ENCODE data around the gene IMMP2L. TPM values are rescaled to one million over a fixed set of nuclear protein-coding genes. Genes with fewer than 3 reads are reported as not detected.

IMMP2L gene
- total RNA-seq, 2 experiments from 2014 or later, result 8.9 to 18.7 TPM

- no peaks in the 10 kb centered on the region for H3K4me1 ChIP-seq (ENCODE audit: insufficient read depth, low read length)
- H3K4me1 Mint-ChIP-seq (ENCODE audit: low read depth), result peaks cover 16% of the 10 kb centered on the region
- H3K9me3 ChIP-seq (ENCODE audit: control insufficient read depth in 1 of 2, insufficient read depth in 1 of 2, low read length in 2 of 2), result no peaks in the 10 kb centered on the region
- intact Hi-C loops (cut with DNase I, micrococcal nuclease), result no loop called here
- H3K4me3 Mint-ChIP-seq, result no peak overlapping the region
- ChIA-PET CTCF (interaction anchor here (0.8 to 1.3 kb wide), 2 partner anchors 9 to 10 kb away, joined by 3 read pairs; no protein-coding TSS in a partner anchor), POLR2A (no interaction called here)
- H3K36me3 ChIP-seq (ENCODE audit: insufficient read depth, low read length), result no peaks in the 10 kb centered on the region
- peaks cover 4% of the 10 kb centered on the region for H3K9me3 Mint-ChIP-seq
- no peak overlapping the region for H3K27ac Mint-ChIP-seq
- DNase-seq (no peak), ATAC-seq (ENCODE audit: poor library complexity) (no peak)
- peaks cover 4% of the 10 kb centered on the region for H3K36me3 Mint-ChIP-seq (ENCODE audit: low read depth)
- TF ChIP-seq, protein P1, sequence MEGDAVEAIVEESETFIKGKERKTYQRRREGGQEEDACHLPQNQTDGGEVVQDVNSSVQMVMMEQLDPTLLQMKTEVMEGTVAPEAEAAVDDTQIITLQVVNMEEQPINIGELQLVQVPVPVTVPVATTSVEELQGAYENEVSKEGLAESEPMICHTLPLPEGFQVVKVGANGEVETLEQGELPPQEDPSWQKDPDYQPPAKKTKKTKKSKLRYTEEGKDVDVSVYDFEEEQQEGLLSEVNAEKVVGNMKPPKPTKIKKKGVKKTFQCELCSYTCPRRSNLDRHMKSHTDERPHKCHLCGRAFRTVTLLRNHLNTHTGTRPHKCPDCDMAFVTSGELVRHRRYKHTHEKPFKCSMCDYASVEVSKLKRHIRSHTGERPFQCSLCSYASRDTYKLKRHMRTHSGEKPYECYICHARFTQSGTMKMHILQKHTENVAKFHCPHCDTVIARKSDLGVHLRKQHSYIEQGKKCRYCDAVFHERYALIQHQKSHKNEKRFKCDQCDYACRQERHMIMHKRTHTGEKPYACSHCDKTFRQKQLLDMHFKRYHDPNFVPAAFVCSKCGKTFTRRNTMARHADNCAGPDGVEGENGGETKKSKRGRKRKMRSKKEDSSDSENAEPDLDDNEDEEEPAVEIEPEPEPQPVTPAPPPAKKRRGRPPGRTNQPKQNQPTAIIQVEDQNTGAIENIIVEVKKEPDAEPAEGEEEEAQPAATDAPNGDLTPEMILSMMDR (IDR thresholded peaks at IDR 0.05), result no peak
- H3K27ac ChIP-seq (ENCODE audit: low read depth in 1 of 2, low read length in 2 of 2), result no peak overlapping the region
- H3K4me3 ChIP-seq (ENCODE audit: low read length), result no peak overlapping the region
- no peaks in the 10 kb centered on the region for H3K27me3 Mint-ChIP-seq
- no peaks in the 10 kb centered on the region for H3K27me3 ChIP-seq (ENCODE audit: control insufficient read depth in 1 of 2, insufficient read depth in 2 of 2, low read length in 2 of 2)
Measured at GRCh38 chr7:110929480-110930249, 632.6 kb downstream of the IMMP2L start.

DNA sequence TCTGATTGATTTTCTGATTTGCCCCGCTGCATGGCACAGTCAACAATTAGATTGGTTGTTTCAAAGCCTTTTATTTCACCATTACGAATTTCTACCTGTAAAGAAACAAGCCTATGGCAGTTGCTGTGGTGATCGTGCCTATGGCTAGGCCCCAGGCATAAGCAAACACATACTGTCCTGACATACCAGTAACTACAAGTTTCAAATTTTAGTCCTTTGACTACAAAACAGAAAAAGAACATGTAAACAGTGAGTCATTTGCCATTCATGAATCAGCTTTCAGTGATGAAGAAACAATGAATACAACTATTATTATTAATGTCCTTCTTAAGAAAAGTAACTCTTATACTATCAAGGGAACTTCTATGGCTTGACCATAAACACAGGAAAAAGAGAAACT, 639.4 kb downstream of the IMMP2L start:
- TF ChIP-seq, protein P1 (IDR thresholded peaks at IDR 0.05), result no peak
- Mint-ChIP-seq H3K36me3 (ENCODE audit: low read depth) (no peaks in the 10 kb centered on the region), H3K4me1 (ENCODE audit: low read depth) (peaks cover 4% of the 10 kb centered on the region), H3K4me3 (no peak overlapping the region), H3K27ac (no peak overlapping the region), H3K9me3 (no peaks in the 10 kb centered on the region), H3K27me3 (no peaks in the 10 kb centered on the region)
- H3K4me1 ChIP-seq (ENCODE audit: insufficient read depth, low read length), result no peaks in the 10 kb centered on the region
- DNase-seq, result no peak
- intact Hi-C loops (cut with DNase I, micrococcal nuclease), result no loop called here
- no peaks in the 10 kb centered on the region for H3K27me3 ChIP-seq (ENCODE audit: control insufficient read depth in 1 of 2, insufficient read depth in 2 of 2, low read length in 2 of 2)
- H3K27ac ChIP-seq (ENCODE audit: low read depth in 1 of 2, low read length in 2 of 2), result no peak overlapping the region
- H3K36me3 ChIP-seq (ENCODE audit: insufficient read depth, low read length), result no peaks in the 10 kb centered on the region
- H3K4me3 ChIP-seq (ENCODE audit: low read length), result no peak overlapping the region
- no peaks in the 10 kb centered on the region for H3K9me3 ChIP-seq (ENCODE audit: control insufficient read depth in 1 of 2, insufficient read depth in 1 of 2, low read length in 2 of 2)
- CTCF ChIA-PET, result no interaction called here
- no peak for ATAC-seq (ENCODE audit: poor library complexity)
- POLR2A ChIA-PET, result no interaction called here

DNA sequence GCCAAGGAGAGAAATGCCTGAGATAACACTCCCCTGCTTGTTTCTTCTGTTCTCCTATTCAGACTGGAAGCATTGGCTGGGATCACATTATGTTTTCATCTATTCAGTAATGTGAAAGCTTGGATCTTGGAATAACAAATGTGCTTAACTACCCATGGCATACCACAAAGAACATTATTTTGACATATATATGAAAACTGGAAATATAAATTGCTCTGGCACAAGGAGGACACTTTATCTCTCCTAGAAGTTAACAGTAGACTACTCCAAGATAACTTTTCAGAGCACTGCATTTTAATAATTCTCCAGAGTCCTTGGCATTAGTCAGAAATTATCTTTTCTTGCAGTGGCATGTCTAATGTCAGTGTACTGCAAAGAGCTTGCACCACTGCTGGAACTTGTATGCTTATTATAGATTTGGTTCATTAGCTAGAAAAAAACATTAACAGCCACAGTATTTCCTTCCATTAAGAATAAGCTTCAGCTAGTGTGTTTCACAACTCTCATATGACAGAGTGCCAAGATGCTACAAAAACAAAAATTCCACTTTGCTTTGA, 640.6 kb downstream of the IMMP2L start:
- intact Hi-C loops (cut with DNase I, micrococcal nuclease), result no loop called here
- TF ChIP-seq, protein P1 (IDR thresholded peaks at IDR 0.05), result no peak
- no peak overlapping the region for H3K4me3 Mint-ChIP-seq
- ChIA-PET POLR2A (interaction anchor here (0.6 kb wide), 1 partner anchor 198 kb away, joined by 3 read pairs; no protein-coding TSS in a partner anchor), CTCF (no interaction called here)
- DNase-seq (no peak), ATAC-seq (ENCODE audit: poor library complexity) (no peak)
- Histone ChIP-seq H3K4me3 (ENCODE audit: low read length) (no peak overlapping the region), H3K9me3 (ENCODE audit: control insufficient read depth in 1 of 2, insufficient read depth in 1 of 2, low read length in 2 of 2) (no peaks in the 10 kb centered on the region), H3K4me1 (ENCODE audit: insufficient read depth, low read length) (no peaks in the 10 kb centered on the region), H3K27ac (ENCODE audit: low read depth in 1 of 2, low read length in 2 of 2) (no peak overlapping the region), H3K36me3 (ENCODE audit: insufficient read depth, low read length) (no peaks in the 10 kb centered on the region), H3K27me3 (ENCODE audit: control insufficient read depth in 1 of 2, insufficient read depth in 2 of 2, low read length in 2 of 2) (no peaks in the 10 kb centered on the region)
- no peaks in the 10 kb centered on the region for H3K27me3 Mint-ChIP-seq
- no peak overlapping the region for H3K27ac Mint-ChIP-seq
- no peaks in the 10 kb centered on the region for H3K9me3 Mint-ChIP-seq
- H3K4me1 Mint-ChIP-seq (ENCODE audit: low read depth), result no peaks in the 10 kb centered on the region
- no peaks in the 10 kb centered on the region for H3K36me3 Mint-ChIP-seq (ENCODE audit: low read depth)
